ENCODE results near the gene FAT1. TPM values are rescaled to one million over a fixed set of nuclear protein-coding genes. Genes with fewer than 3 reads are reported as not detected.

Gene FAT1
- total RNA-seq, 4 donors from 2014 or later, result 2.3 to 9.7 (median 4.8) TPM

- Histone ChIP-seq H3K9me3 (no peaks in the 10 kb centered on the region), H3K27me3 (no peaks in the 10 kb centered on the region), H3K36me3 (no peaks in the 10 kb centered on the region), H3K4me1 (no peaks in the 10 kb centered on the region), H3K4me3 (no peak overlapping the region), H3K27ac (no peak overlapping the region)
- ATAC-seq (no peak), DNase-seq (no peak)
- in situ Hi-C loops (cut with MboI; ENCODE audit: low sequenced_read_pairs in 4 of 4), result no loop called here
- intact Hi-C loops (cut with DNase I; ENCODE audit: low total_unique reads), result no loop called here
- TF ChIP-seq CTCF (IDR thresholded peaks at IDR 0.05 in 4 of 5, conservative IDR thresholded peaks at IDR 0.05 in 1 of 5) (no peak), POLR2A (IDR thresholded peaks at IDR 0.05) (no peak)
Measured at GRCh38 chr4:186643501-186644310, 80.0 kb downstream of the FAT1 start.

- ATAC-seq, result no peak
Measured at GRCh38 chr4:186642998-186643397, 80.7 kb downstream of the FAT1 start.

GRCh38 chr4:186642530-186642929 lies 81.1 kb downstream of the FAT1 start:
- ATAC-seq, result no peak
- in situ Hi-C loops (cut with MboI; ENCODE audit: low sequenced_read_pairs in 4 of 4), result no loop called here
- H3K4me1 ChIP-seq, result no peaks in the 10 kb centered on the region
- no peak overlapping the region for H3K27ac ChIP-seq
- intact Hi-C loops (cut with DNase I; ENCODE audit: low total_unique reads), result no loop called here
- no peaks in the 10 kb centered on the region for H3K36me3 ChIP-seq
- TF ChIP-seq CTCF (IDR thresholded peaks at IDR 0.05 in 4 of 5, conservative IDR thresholded peaks at IDR 0.05 in 1 of 5) (no peak), POLR2A (IDR thresholded peaks at IDR 0.05) (no peak)
- H3K9me3 ChIP-seq, result no peaks in the 10 kb centered on the region
- H3K27me3 ChIP-seq, result no peaks in the 10 kb centered on the region
- no peak for DNase-seq
- no peak overlapping the region for H3K4me3 ChIP-seq

More at GRCh38 chr4:186642998-186643397, 80.7 kb downstream of the FAT1 start:
- intact Hi-C loops (cut with DNase I; ENCODE audit: low total_unique reads), result no loop called here
- Histone ChIP-seq H3K27me3 (no peaks in the 10 kb centered on the region), H3K4me1 (no peaks in the 10 kb centered on the region), H3K4me3 (no peak overlapping the region), H3K36me3 (no peaks in the 10 kb centered on the region), H3K9me3 (no peaks in the 10 kb centered on the region), H3K27ac (no peak overlapping the region)
- TF ChIP-seq CTCF (IDR thresholded peaks at IDR 0.05 in 4 of 5, conservative IDR thresholded peaks at IDR 0.05 in 1 of 5) (no peak), POLR2A (IDR thresholded peaks at IDR 0.05) (no peak)
- no peak for DNase-seq
- in situ Hi-C loops (cut with MboI; ENCODE audit: low sequenced_read_pairs in 4 of 4), result no loop called here

- in situ Hi-C loops (cut with MboI; ENCODE audit: low sequenced_read_pairs in 4 of 4), result no loop called here
- no peaks in the 10 kb centered on the region for H3K4me1 ChIP-seq
- DNase-seq (no peak), ATAC-seq (no peak)
- H3K4me3 ChIP-seq, result no peak overlapping the region
- no peaks in the 10 kb centered on the region for H3K36me3 ChIP-seq
- intact Hi-C loops (cut with DNase I; ENCODE audit: low total_unique reads), result no loop called here
- no peaks in the 10 kb centered on the region for H3K27me3 ChIP-seq
- no peak overlapping the region for H3K27ac ChIP-seq
- no peaks in the 10 kb centered on the region for H3K9me3 ChIP-seq
- no peak for TF ChIP-seq CTCF (IDR thresholded peaks at IDR 0.05 in 4 of 5, conservative IDR thresholded peaks at IDR 0.05 in 1 of 5)
- no peak for TF ChIP-seq POLR2A (IDR thresholded peaks at IDR 0.05)
Measured at GRCh38 chr4:186634591-186635128, 89.0 kb downstream of the FAT1 start.

Measured in gastrocnemius medialis (tissue), 4 donors.